ENCODE measurements around the gene BICRA.
"Not testable (repeated sequence)": the region's sequence is repeated elsewhere in the genome, so short reads cannot be mapped to it uniquely, and the experiment has no call there.

The BICRA gene

GRCh38 chr19:47635152-47635754, 26.3 kb downstream of the BICRA start:
- H3K36me3 Mint-ChIP-seq, H3K27ac Mint-ChIP-seq: not testable (repeated sequence)
- H3K4me1 Mint-ChIP-seq (ENCODE audit: low read depth): peaks cover 32% of the 10 kb centered on the region

GRCh38 chr19:47637550-47637949, 28.6 kb downstream of the BICRA start:
- Mint-ChIP-seq H3K27me3 (no peaks in the 10 kb centered on the region), H3K4me3 (no peak overlapping the region), H3K9me3 (ENCODE audit: low read depth) (no peaks in the 10 kb centered on the region), H3K36me3 (peaks cover 6% of the 10 kb centered on the region), H3K4me1 (ENCODE audit: low read depth) (peaks cover 32% of the 10 kb centered on the region), H3K27ac (no peak overlapping the region)

More at GRCh38 chr19:47635152-47635754, 26.3 kb downstream of the BICRA start:
- not testable (repeated sequence) for H3K4me3 Mint-ChIP-seq; H3K27me3 Mint-ChIP-seq; H3K9me3 Mint-ChIP-seq (ENCODE audit: low read depth)

GRCh38 chr19:47641891-47642485, 33.1 kb downstream of the BICRA start:
- no peak overlapping the region for H3K27ac Mint-ChIP-seq
- no peaks in the 10 kb centered on the region for H3K27me3 Mint-ChIP-seq
- peaks cover 36% of the 10 kb centered on the region for H3K4me1 Mint-ChIP-seq (ENCODE audit: low read depth)
- H3K36me3 Mint-ChIP-seq: peaks cover 12% of the 10 kb centered on the region
- no peaks in the 10 kb centered on the region for H3K9me3 Mint-ChIP-seq (ENCODE audit: low read depth)
- H3K4me3 Mint-ChIP-seq: no peak overlapping the region

- peaks cover 37% of the 10 kb centered on the region for H3K4me1 Mint-ChIP-seq (ENCODE audit: low read depth)
- H3K4me3 Mint-ChIP-seq: no peak overlapping the region
- no peaks in the 10 kb centered on the region for H3K9me3 Mint-ChIP-seq (ENCODE audit: low read depth)
- no peaks in the 10 kb centered on the region for H3K27me3 Mint-ChIP-seq
- H3K27ac Mint-ChIP-seq: no peak overlapping the region
- peaks cover 11% of the 10 kb centered on the region for H3K36me3 Mint-ChIP-seq
Observed at GRCh38 chr19:47643281-47643680, 34.3 kb downstream of the BICRA start.

GRCh38 chr19:47644199-47644598, 35.3 kb downstream of the BICRA start:
- H3K4me1 Mint-ChIP-seq (ENCODE audit: low read depth): peaks cover 35% of the 10 kb centered on the region
- H3K9me3 Mint-ChIP-seq (ENCODE audit: low read depth): no peaks in the 10 kb centered on the region
- H3K36me3 Mint-ChIP-seq: peaks cover 12% of the 10 kb centered on the region
- no peak overlapping the region for H3K4me3 Mint-ChIP-seq
- no peaks in the 10 kb centered on the region for H3K27me3 Mint-ChIP-seq
- no peak overlapping the region for H3K27ac Mint-ChIP-seq

- H3K4me3 Mint-ChIP-seq: no peak overlapping the region
- peaks cover 15% of the 10 kb centered on the region for H3K36me3 Mint-ChIP-seq
- H3K27ac Mint-ChIP-seq: peak overlapping the region; percentile 51
- peaks cover 37% of the 10 kb centered on the region for H3K4me1 Mint-ChIP-seq (ENCODE audit: low read depth)
- H3K9me3 Mint-ChIP-seq (ENCODE audit: low read depth): no peaks in the 10 kb centered on the region
- no peaks in the 10 kb centered on the region for H3K27me3 Mint-ChIP-seq
Observed at GRCh38 chr19:47644743-47645482, 36.0 kb downstream of the BICRA start.

GRCh38 chr19:47646924-47647323, 38.0 kb downstream of the BICRA start:
- no peak overlapping the region for H3K4me3 Mint-ChIP-seq
- no peaks in the 10 kb centered on the region for H3K27me3 Mint-ChIP-seq
- H3K27ac Mint-ChIP-seq: no peak overlapping the region
- peaks cover 14% of the 10 kb centered on the region for H3K36me3 Mint-ChIP-seq
- H3K9me3 Mint-ChIP-seq (ENCODE audit: low read depth): no peaks in the 10 kb centered on the region
- peaks cover 38% of the 10 kb centered on the region for H3K4me1 Mint-ChIP-seq (ENCODE audit: low read depth)

- H3K36me3 Mint-ChIP-seq: peaks cover 17% of the 10 kb centered on the region
- no peaks in the 10 kb centered on the region for H3K9me3 Mint-ChIP-seq (ENCODE audit: low read depth)
- no peak overlapping the region for H3K27ac Mint-ChIP-seq
- no peaks in the 10 kb centered on the region for H3K27me3 Mint-ChIP-seq
- no peak overlapping the region for H3K4me3 Mint-ChIP-seq
- peaks cover 29% of the 10 kb centered on the region for H3K4me1 Mint-ChIP-seq (ENCODE audit: low read depth)
Observed at GRCh38 chr19:47649588-47649987, 40.7 kb downstream of the BICRA start.

GRCh38 chr19:47650700-47651099, 41.8 kb downstream of the BICRA start:
- no peaks in the 10 kb centered on the region for H3K27me3 Mint-ChIP-seq
- H3K27ac Mint-ChIP-seq: no peak overlapping the region
- H3K9me3 Mint-ChIP-seq (ENCODE audit: low read depth): no peaks in the 10 kb centered on the region
- H3K36me3 Mint-ChIP-seq: peaks cover 12% of the 10 kb centered on the region
- H3K4me3 Mint-ChIP-seq: no peak overlapping the region
- H3K4me1 Mint-ChIP-seq (ENCODE audit: low read depth): peaks cover 20% of the 10 kb centered on the region

- H3K4me3 Mint-ChIP-seq: no peak overlapping the region
- H3K9me3 Mint-ChIP-seq (ENCODE audit: low read depth): no peaks in the 10 kb centered on the region
Observed at GRCh38 chr19:47651132-47651531, 42.2 kb downstream of the BICRA start.

GRCh38 chr19:47651691-47652090, 42.8 kb downstream of the BICRA start:
- Mint-ChIP-seq H3K27ac (no peak overlapping the region), H3K36me3 (peaks cover 12% of the 10 kb centered on the region), H3K27me3 (no peaks in the 10 kb centered on the region), H3K4me3 (no peak overlapping the region), H3K4me1 (ENCODE audit: low read depth) (peaks cover 23% of the 10 kb centered on the region), H3K9me3 (ENCODE audit: low read depth) (no peaks in the 10 kb centered on the region)

More at GRCh38 chr19:47651132-47651531, 42.2 kb downstream of the BICRA start:
- Mint-ChIP-seq H3K4me1 (ENCODE audit: low read depth) (peaks cover 23% of the 10 kb centered on the region), H3K27ac (no peak overlapping the region), H3K27me3 (no peaks in the 10 kb centered on the region), H3K36me3 (peaks cover 12% of the 10 kb centered on the region)

GRCh38 chr19:47652285-47652684, 43.4 kb downstream of the BICRA start:
- H3K36me3 Mint-ChIP-seq: peaks cover 10% of the 10 kb centered on the region
- H3K9me3 Mint-ChIP-seq (ENCODE audit: low read depth): no peaks in the 10 kb centered on the region
- no peaks in the 10 kb centered on the region for H3K27me3 Mint-ChIP-seq
- peaks cover 23% of the 10 kb centered on the region for H3K4me1 Mint-ChIP-seq (ENCODE audit: low read depth)
- no peak overlapping the region for H3K27ac Mint-ChIP-seq
- no peak overlapping the region for H3K4me3 Mint-ChIP-seq

- no peak overlapping the region for H3K4me3 Mint-ChIP-seq
- peaks cover 10% of the 10 kb centered on the region for H3K36me3 Mint-ChIP-seq
- no peaks in the 10 kb centered on the region for H3K9me3 Mint-ChIP-seq (ENCODE audit: low read depth)
- H3K27ac Mint-ChIP-seq: peak overlapping the region; percentile 10
- peaks cover 17% of the 10 kb centered on the region for H3K4me1 Mint-ChIP-seq (ENCODE audit: low read depth)
- H3K27me3 Mint-ChIP-seq: no peaks in the 10 kb centered on the region
Observed at GRCh38 chr19:47653856-47654255, 44.9 kb downstream of the BICRA start.

- H3K9me3 Mint-ChIP-seq (ENCODE audit: low read depth): no peaks in the 10 kb centered on the region
- peaks cover 6% of the 10 kb centered on the region for H3K36me3 Mint-ChIP-seq
- no peaks in the 10 kb centered on the region for H3K27me3 Mint-ChIP-seq
- no peak overlapping the region for H3K27ac Mint-ChIP-seq
- H3K4me1 Mint-ChIP-seq (ENCODE audit: low read depth): peaks cover 20% of the 10 kb centered on the region
- no peak overlapping the region for H3K4me3 Mint-ChIP-seq
Observed at GRCh38 chr19:47657719-47658118, 48.8 kb downstream of the BICRA start.
